Measurements from ENCODE around the gene CDC42BPA. TPM values are rescaled to one million over a fixed set of nuclear protein-coding genes. Genes with fewer than 3 reads are reported as not detected.
"Not testable (repeated sequence)": the region's sequence is repeated elsewhere in the genome, so short reads cannot be mapped to it uniquely, and the experiment has no call there.

CDC42BPA gene
- total RNA-seq, 1 donor from 2014 or later, result 55.2 TPM

DNA sequence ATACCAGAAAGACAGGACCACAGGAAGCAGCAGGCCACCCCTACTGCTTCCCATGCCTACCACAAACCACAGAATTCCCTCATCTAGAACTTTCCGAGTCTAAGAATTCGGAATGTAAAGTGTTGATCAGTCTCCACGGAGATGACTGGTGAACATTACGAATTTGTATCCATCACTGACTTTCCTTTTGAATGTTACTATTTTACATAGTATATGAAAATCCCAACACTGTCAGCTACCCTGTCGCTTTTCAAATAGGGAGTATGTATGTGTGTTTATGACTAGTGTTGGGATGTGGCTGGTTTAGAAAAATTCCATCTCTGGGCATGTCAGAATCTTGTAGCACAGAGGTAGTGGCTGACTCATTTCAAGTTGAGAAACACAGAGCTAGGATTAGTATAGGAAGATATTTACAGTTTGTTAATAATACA, 260.0 kb downstream of the CDC42BPA start:
- no peak for DNase-seq

GRCh38 chr1:227049253-227049652, 269.0 kb downstream of the CDC42BPA start:
- no peak for DNase-seq

- DNase-seq, result no peak
Observed at GRCh38 chr1:227043755-227044154, 274.5 kb downstream of the CDC42BPA start.

GRCh38 chr1:227042292-227042691, 276.0 kb downstream of the CDC42BPA start:
- DNase-seq, result no peak

- DNase-seq, result no peak
Observed at GRCh38 chr1:227038401-227038800, 279.9 kb downstream of the CDC42BPA start.

GRCh38 chr1:227037121-227037520, 281.2 kb downstream of the CDC42BPA start:
- DNase-seq, result no peak

DNA sequence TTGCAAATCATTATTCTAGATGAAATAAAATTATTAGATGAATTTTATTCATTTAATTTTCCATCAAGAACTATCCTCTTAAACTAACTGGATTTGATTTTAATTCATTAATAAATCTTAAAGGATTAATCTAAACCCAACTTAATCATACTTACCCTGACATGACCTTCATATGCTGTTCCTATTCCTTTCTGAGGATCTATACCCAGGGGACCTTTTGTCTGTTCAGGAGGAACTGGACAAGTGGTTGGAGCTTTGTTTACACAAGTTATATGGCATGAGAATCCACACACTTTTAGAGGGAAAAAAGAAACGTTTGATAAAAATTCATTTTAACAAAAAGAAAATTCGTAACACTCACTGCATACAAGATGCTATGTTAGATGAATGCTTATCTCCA, 283.0 kb downstream of the CDC42BPA start:
- DNase-seq, result no peak

- no peak for DNase-seq
Observed at GRCh38 chr1:227033880-227034279, 284.4 kb downstream of the CDC42BPA start.

GRCh38 chr1:227032396-227032795, 285.9 kb downstream of the CDC42BPA start:
- no peak for DNase-seq

DNA sequence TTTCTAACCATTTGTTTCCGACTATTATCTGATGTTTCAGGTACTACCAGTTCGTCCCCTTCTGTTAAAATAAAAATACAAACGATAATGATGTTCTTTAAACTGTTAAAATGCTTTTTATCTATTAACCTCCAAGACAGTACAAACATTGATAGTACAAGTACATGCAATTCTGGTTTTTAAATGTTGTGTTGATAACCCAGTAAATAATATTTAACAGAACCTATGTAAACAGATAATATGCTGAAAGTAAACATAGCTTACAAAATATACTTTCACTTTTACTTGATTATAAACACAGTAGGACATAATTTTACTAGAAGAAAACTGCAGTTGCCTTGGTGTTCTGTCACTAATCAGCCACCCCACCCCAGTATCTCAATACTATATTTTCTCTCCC, 301.3 kb downstream of the CDC42BPA start:
- DNase-seq, result no peak

GRCh38 chr1:227010645-227011044, 307.6 kb downstream of the CDC42BPA start:
- DNase-seq, result no peak

GRCh38 chr1:227009937-227010336, 308.4 kb downstream of the CDC42BPA start:
- no peak for DNase-seq

DNA sequence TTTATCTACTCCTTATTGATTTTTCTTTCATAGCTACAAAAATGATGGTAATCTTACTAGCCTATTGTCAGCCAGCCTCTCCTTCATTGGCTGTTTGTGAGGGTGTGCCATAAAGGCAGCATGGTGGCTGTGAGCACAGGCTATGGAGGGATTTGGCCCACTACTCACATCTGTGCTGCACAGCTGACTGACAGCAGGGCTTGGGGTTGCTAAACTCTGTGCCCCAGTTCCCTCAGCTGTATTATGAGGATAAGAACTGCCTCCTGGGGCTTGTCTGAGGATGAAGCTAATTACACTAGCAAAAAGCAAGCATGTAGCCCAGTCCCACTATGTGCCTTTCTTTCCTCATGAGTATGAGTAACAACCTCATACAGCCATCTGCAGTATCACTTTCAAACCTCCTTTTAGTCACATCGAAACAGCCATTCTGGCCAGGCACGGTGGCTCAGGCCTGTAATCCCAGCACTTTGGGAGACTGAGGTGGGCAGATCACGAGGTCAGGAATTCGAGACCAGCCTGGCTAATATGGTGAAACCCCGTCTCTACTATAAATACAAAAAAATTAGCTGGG, 312.0 kb downstream of the CDC42BPA start:
- DNase-seq, result no peak

DNA sequence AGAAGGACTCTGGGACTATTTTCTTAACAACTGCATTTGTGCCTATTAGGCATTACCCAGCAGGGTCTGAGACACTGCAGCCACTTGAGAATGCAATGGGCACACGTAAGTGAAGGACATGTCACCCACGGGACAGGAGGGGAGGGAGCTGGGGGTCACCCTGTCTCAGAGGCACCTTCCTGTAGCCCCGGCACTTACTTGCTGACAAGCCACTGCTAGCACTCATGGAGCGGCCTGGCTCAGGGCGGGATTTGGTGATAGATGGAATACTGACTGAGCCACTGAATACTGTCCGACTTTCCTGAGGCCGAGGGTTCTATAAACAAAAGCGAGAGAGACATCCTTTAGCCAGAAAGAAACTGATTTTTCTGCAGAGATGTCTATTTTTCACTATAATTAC, 313.5 kb downstream of the CDC42BPA start:
- no peak for DNase-seq

GRCh38 chr1:227003165-227003564, 315.1 kb downstream of the CDC42BPA start:
- DNase-seq, result no peak

GRCh38 chr1:227002531-227003049, 315.7 kb downstream of the CDC42BPA start:
- DNase-seq, result no peak

DNA sequence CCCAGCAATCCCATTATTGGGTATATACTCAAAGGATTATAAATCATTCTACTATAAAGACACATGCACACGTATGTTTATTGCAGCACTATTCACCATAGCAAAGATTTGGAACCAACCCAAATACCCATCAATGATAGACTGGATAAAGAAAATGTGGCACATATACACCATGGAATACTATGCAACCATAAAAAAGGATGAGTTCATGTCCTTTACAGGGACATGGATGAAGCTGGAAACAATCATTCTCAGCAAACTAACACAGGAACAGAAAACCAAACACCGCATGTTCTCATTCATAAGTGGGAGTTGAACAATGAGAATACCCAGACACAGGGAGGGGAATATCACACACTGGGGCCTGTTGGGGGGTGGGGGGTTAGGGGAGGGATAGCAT, 318.7 kb downstream of the CDC42BPA start:
- DNase-seq, result not testable (repeated sequence)

GRCh38 chr1:226995365-226996332, 322.6 kb downstream of the CDC42BPA start:
- no peak for DNase-seq

- DNase-seq, result no peak
Observed at GRCh38 chr1:226994586-226995364, 323.5 kb downstream of the CDC42BPA start.

GRCh38 chr1:226993814-226994585, 324.3 kb downstream of the CDC42BPA start:
- no peak for DNase-seq

GRCh38 chr1:226991920-226992319, 326.4 kb downstream of the CDC42BPA start:
- no peak for DNase-seq
